IMR-90 (cell line): Measurements from ENCODE around the gene IL24. TPM values are rescaled to one million over a fixed set of nuclear protein-coding genes. Genes with fewer than 3 reads are reported as not detected.

Experiments
- ATAC-seq: fragments of 200-7000 bp; cut with Tn5 transposase; 2 replicates; pipeline ENCODE4 v1.9.1; 2020; ENCODE audit warnings: low read depth, mild to moderate bottlenecking, moderate library complexity
- BruUV-seq: library from RNA; stranded (reverse); fragments of 400-500 nt; replicated peaks from 2 replicates; lab custom pipeline; 2021; lab: Mats Ljungman, UMichigan
- CTCF ChIA-PET: fragments of 300-600 bp; formaldehyde crosslinking; extraction: SDS; loops from one replicate; lab custom pipeline; 2021; ENCODE audit warnings: antibody characterized with exemption; lab: Yijun Ruan, JAX
- POLR2A ChIA-PET: fragments of 300-600 bp; sonication (Branson Sonifier 250); formaldehyde crosslinking; loops from one replicate; lab custom pipeline; 2022; ENCODE audit warnings: antibody characterized with exemption; ENCODE audit not compliant: unreplicated experiment; lab: Charles Lee
- DNase-seq: peaks from one replicate; pipeline ENCODE4 v3.0.0; 2013
- H2AFZ ChIP-seq: replicated peaks from 2 replicates; pipeline ENCODE3; 2013; ENCODE audit warnings: low read length, mild to moderate bottlenecking; ENCODE audit not compliant: poor library complexity
- H2AK5ac ChIP-seq: 2 replicates; pipeline ENCODE4 v1.6.1; 2013; ENCODE audit warnings: low read depth, low read length, inconsistent platforms
- H2AK9ac ChIP-seq: replicated peaks from 2 replicates; pipeline ENCODE3; 2013; ENCODE audit warnings: mild to moderate bottlenecking, low read depth, low read length, moderate library complexity; ENCODE audit not compliant: poor library complexity
- H2BK120ac ChIP-seq: 2 replicates; pipeline ENCODE4 v1.6.1; 2013; ENCODE audit warnings: low read depth, low read length, inconsistent platforms
- H2BK15ac ChIP-seq: 3 replicates; pipeline ENCODE4 v1.6.1; 2013; ENCODE audit warnings: low read depth, low read length, inconsistent platforms
- H2BK20ac ChIP-seq: 2 replicates; pipeline ENCODE4 v1.6.1; 2013; ENCODE audit warnings: low read depth, mild to moderate bottlenecking, inconsistent platforms, low read length, moderate library complexity
- H2BK5ac ChIP-seq: 2 replicates; pipeline ENCODE4 v1.6.1; 2013; ENCODE audit warnings: mild to moderate bottlenecking, low read depth, low read length, inconsistent platforms; ENCODE audit not compliant: poor library complexity, severe bottlenecking
- H3K14ac ChIP-seq: replicated peaks from 2 replicates; pipeline ENCODE4 v1.6.1; 2013; ENCODE audit warnings: low read depth, low read length, inconsistent platforms
- H3K18ac ChIP-seq: 2 replicates; pipeline ENCODE4 v1.6.1; 2013; ENCODE audit warnings: low read depth, low read length, control low read depth
- H3K23ac ChIP-seq: 2 replicates; pipeline ENCODE4 v1.6.1; 2013; ENCODE audit warnings: low read depth, low read length, inconsistent platforms
- H3K27ac ChIP-seq: 2 replicates; pipeline ENCODE4 v1.5.1; 2013; ENCODE audit warnings: mild to moderate bottlenecking, control low read depth, low read length; ENCODE audit not compliant: insufficient read depth
- H3K27me3 ChIP-seq: 2 replicates; pipeline ENCODE4 v1.6.1; 2013; ENCODE audit warnings: low read length; ENCODE audit not compliant: control insufficient read depth, insufficient read depth
- H3K36me3 ChIP-seq: 2 replicates; pipeline ENCODE4 v1.6.1; 2013; ENCODE audit warnings: low read length, mixed read lengths; ENCODE audit not compliant: control insufficient read depth, insufficient read depth
- H3K4ac ChIP-seq: 2 replicates; pipeline ENCODE4 v1.6.1; 2013; ENCODE audit warnings: low read depth, low read length, inconsistent platforms
- H3K4me1 ChIP-seq: 2 replicates; pipeline ENCODE4 v1.6.1; 2013; ENCODE audit warnings: low read length, mixed read lengths; ENCODE audit not compliant: control insufficient read depth, insufficient read depth
- H3K4me2 ChIP-seq: 2 replicates; pipeline ENCODE4 v1.6.1; 2013; ENCODE audit warnings: low read depth, mild to moderate bottlenecking, control low read depth, low read length, moderate library complexity
- H3K4me3 ChIP-seq: 2 replicates; pipeline ENCODE4 v1.5.1; 2013; ENCODE audit warnings: low read depth, mild to moderate bottlenecking, control low read depth, low read length, moderate library complexity; ENCODE audit not compliant: insufficient read depth
- H3K56ac ChIP-seq: 2 replicates; pipeline ENCODE4 v1.6.1; 2013; ENCODE audit warnings: low read length, inconsistent platforms; ENCODE audit not compliant: insufficient read depth; ENCODE audit errors: extremely low read depth
- H3K79me1 ChIP-seq, 2 experiments: 2 replicates each; pipeline ENCODE4 v1.6.1; 2013; ENCODE audit warnings: low read length in 2 of 2, inconsistent platforms in 1 of 2, low read depth in 1 of 2
- H3K9ac ChIP-seq: 2 replicates; pipeline ENCODE4 v1.6.1; 2013; ENCODE audit warnings: low read depth, low read length, control low read depth
- H3K9me1 ChIP-seq: 2 replicates; pipeline ENCODE4 v1.6.1; 2013; ENCODE audit warnings: low read length, inconsistent platforms; ENCODE audit not compliant: insufficient read depth
- H3K9me3 ChIP-seq: 2 replicates; pipeline ENCODE4 v1.6.1; 2013; ENCODE audit warnings: low read length; ENCODE audit not compliant: control insufficient read depth, insufficient read depth
- H4K20me1 ChIP-seq: 2 replicates; pipeline ENCODE4 v1.6.1; 2013; ENCODE audit warnings: low read length, inconsistent platforms; ENCODE audit not compliant: insufficient read depth
- H4K5ac ChIP-seq: 2 replicates; pipeline ENCODE4 v1.6.1; 2013; ENCODE audit warnings: mild to moderate bottlenecking, low read depth, low read length, control low read depth
- H4K8ac ChIP-seq, 2 experiments: 2 replicates each; pipeline ENCODE4 v1.6.1; 2013; ENCODE audit warnings: low read depth in 2 of 2, low read length in 2 of 2, control low read depth in 1 of 2, inconsistent platforms in 1 of 2
- H4K91ac ChIP-seq: 2 replicates; pipeline ENCODE4 v1.6.1; 2013; ENCODE audit warnings: low read depth, low read length, inconsistent platforms; ENCODE audit not compliant: insufficient read depth
- BHLHE40 ChIP-seq: fragments of 150-350 bp; IDR thresholded peaks from 2 replicates; pipeline ENCODE4 v1.6.1; 2016; ENCODE audit warnings: mild to moderate bottlenecking, low read depth, low read length
- FOS ChIP-seq: fragments of 150-350 bp; IDR thresholded peaks from 2 replicates; pipeline ENCODE4 v1.6.1; 2016; ENCODE audit warnings: low read depth, low read length
- NFE2L2 ChIP-seq: fragments of 150-350 bp; IDR thresholded peaks from 2 replicates; pipeline ENCODE4 v1.6.1; 2016; ENCODE audit warnings: low read depth, mild to moderate bottlenecking, low read length
- WGBS, 2 experiments: methylation state at CpG; one replicate each; pipeline versions ENCODE4 v1.1.5 to v1.1.7; 2013; ENCODE audit warnings: missing lambda C conversion rate in 2 of 2; ENCODE audit not compliant: insufficient read length in 1 of 2; ENCODE audit errors: extremely low coverage in 2 of 2; 5-methylcytosine and 5-hydroxymethylcytosine counted together
- dilution Hi-C: fragments of 300-500 bp; cut with HindIII; formaldehyde crosslinking; loops from one replicate; pipeline ENCODE4 v1.14.3; 2018; ENCODE audit warnings: low sequenced_read_pairs; ENCODE audit not compliant: unreplicated experiment
- in situ Hi-C: fragments of 300-500 bp; cut with MboI; formaldehyde crosslinking; loops from 3 replicates; pipeline ENCODE4 v1.14.3; 2019; ENCODE audit warnings: low sequenced_read_pairs, inconsistent platforms, mixed read lengths
- intact Hi-C: fragments of 100-400 bp; cut with micrococcal nuclease; formaldehyde crosslinking; loops from 2 replicates; pipeline ENCODE4 v1.10.0; 2022
- polyA plus RNA-seq, 3 experiments: library from polyadenylated mRNA; depleted of rRNA; stranded (reverse); fragments of >200 nt; gene quantifications; 2 replicates each; pipeline ENCODE4 v1.2.3, GENCODE V29; 2012; ENCODE audit warnings: low replicate concordance in 1 of 3
- total RNA-seq: library from RNA; depleted of rRNA; stranded (reverse); fragments of >200 nt; gene quantifications from 2 replicates; pipeline ENCODE4 v1.2.3, GENCODE V29; 2012
- TF ChIP-seq, protein P1 (sequence below): conservative IDR thresholded peaks from 2 replicates; pipeline ENCODE4 v1.5.1; 2012; ENCODE audit warnings: mild to moderate bottlenecking, low read depth, low read length, improper control_type of control experiment

The IL24 gene
- total and polyA plus RNA-seq, 2 of the 4 experiments (the other 2 are of a cell fraction), result 0.12 to 0.18 TPM

DNA sequence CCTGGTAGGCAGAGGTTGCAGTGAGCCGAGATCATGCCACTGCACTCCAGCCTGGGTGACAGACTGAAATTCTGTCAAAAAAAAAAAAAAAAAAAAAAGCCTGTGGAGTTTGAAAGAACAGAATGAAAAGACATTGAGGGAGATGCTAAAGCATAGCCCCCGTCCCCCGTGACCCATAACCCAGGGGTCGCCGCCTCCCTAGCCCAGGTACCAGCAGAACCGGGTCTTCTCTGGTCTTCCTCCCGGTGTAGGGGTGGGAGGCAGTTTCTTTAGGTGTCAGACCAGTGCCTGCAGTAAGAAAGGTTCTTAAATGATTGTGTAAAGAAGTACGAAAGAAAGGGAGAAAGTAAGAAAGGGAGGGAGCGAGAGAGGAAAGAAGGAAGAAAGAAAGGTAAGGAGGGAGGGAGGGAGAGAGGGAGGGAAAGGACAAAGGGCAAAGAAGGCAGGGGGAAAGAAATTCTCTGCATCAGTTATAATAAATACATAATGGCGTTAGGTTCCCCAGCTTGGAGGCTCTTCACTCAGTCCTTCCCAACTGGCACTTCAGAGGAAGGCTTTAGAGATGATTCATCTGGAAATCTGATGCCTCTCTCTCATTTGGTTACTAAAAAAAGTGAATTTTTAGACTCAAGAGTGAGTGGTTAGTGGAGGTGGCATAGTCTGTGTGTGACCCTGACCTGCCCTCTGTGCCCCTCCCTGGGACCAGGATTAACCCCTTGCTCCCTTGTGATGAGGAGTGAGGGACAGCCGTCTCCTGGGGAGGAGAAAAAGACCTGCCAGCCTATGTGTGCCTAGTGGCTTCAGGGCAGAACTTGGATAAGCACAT is 1.1 kb downstream of the IL24 start:
- Histone ChIP-seq H3K27me3 (no peaks in the 10 kb centered on the region), H3K4me1 (peaks cover 27% of the 10 kb centered on the region), H3K27ac (peak overlapping the region; percentile 85), H3K4me2 (peak overlapping the region; percentile 60; the same call in 1 of the 2 replicates), H3K9me3 (no peaks in the 10 kb centered on the region), H4K91ac (peak overlapping the region; percentile 94), H3K4me3 (no peak overlapping the region), H3K36me3 (no peaks in the 10 kb centered on the region), H3K9me1 (peaks cover 29% of the 10 kb centered on the region), H3K9ac (no peak overlapping the region), H3K18ac (peak overlapping the region; percentile 78), H3K4ac (peak overlapping the region; percentile 96), H2AFZ (peak overlapping the region; percentile 77), H3K14ac (peak overlapping the region; percentile 88), H4K8ac (peak overlapping the region; percentile 38 to 88), H3K23ac (peak overlapping the region; percentile 84), H2AK9ac (peak overlapping the region; percentile 80), H3K56ac (peak overlapping the region; percentile 50; the same call in 1 of the 2 replicates), H3K79me1 (peaks cover 0 to 23% of the 10 kb centered on the region in 2 experiments; a peak in 1 of 4 replicates), H2BK120ac (peak overlapping the region; percentile 98), H2BK5ac (peak overlapping the region; percentile 87), H2BK20ac (peak overlapping the region; percentile 95), H2BK15ac (peak overlapping the region; percentile 97; the same call in 2 of the 3 replicates), H4K20me1 (no peaks in the 10 kb centered on the region), H4K5ac (peak overlapping the region; percentile 94), H2AK5ac (peak overlapping the region; percentile 97)
- DNase-seq, result peak; percentile 71
- peak; percentile 85 for ATAC-seq
- in situ Hi-C loops (no loop called here), dilution Hi-C loops (no loop called here), intact Hi-C loops (no loop called here)
- TF ChIP-seq NFE2L2 (no peak), FOS (peak; percentile 46), BHLHE40 (no peak)
- TF ChIP-seq, protein P1, sequence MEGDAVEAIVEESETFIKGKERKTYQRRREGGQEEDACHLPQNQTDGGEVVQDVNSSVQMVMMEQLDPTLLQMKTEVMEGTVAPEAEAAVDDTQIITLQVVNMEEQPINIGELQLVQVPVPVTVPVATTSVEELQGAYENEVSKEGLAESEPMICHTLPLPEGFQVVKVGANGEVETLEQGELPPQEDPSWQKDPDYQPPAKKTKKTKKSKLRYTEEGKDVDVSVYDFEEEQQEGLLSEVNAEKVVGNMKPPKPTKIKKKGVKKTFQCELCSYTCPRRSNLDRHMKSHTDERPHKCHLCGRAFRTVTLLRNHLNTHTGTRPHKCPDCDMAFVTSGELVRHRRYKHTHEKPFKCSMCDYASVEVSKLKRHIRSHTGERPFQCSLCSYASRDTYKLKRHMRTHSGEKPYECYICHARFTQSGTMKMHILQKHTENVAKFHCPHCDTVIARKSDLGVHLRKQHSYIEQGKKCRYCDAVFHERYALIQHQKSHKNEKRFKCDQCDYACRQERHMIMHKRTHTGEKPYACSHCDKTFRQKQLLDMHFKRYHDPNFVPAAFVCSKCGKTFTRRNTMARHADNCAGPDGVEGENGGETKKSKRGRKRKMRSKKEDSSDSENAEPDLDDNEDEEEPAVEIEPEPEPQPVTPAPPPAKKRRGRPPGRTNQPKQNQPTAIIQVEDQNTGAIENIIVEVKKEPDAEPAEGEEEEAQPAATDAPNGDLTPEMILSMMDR, result no peak
- POLR2A ChIA-PET, result no interaction called here
- 95 to 97% methylated on average over 2 to 3 of the region's 11 CpGs for WGBS, 2 experiments
- CTCF ChIA-PET, result interaction anchor here (0.6 kb wide), 1 partner anchor 1565 kb away, joined by 4 read pairs; no protein-coding TSS in a partner anchor
- no TSS peak for BruUV-seq
